HG03354 (cell line): ENCODE results near the gene FPR3.

ENCODE experiments used
- ATAC-seq: cut with Tn5 transposase; IDR thresholded peaks from one replicate; pipeline ENCODE4 v1.9.1; 2021; ENCODE audit warnings: mild to moderate bottlenecking; ENCODE audit not compliant: unreplicated experiment, poor library complexity, severe bottlenecking

The FPR3 gene

DNA sequence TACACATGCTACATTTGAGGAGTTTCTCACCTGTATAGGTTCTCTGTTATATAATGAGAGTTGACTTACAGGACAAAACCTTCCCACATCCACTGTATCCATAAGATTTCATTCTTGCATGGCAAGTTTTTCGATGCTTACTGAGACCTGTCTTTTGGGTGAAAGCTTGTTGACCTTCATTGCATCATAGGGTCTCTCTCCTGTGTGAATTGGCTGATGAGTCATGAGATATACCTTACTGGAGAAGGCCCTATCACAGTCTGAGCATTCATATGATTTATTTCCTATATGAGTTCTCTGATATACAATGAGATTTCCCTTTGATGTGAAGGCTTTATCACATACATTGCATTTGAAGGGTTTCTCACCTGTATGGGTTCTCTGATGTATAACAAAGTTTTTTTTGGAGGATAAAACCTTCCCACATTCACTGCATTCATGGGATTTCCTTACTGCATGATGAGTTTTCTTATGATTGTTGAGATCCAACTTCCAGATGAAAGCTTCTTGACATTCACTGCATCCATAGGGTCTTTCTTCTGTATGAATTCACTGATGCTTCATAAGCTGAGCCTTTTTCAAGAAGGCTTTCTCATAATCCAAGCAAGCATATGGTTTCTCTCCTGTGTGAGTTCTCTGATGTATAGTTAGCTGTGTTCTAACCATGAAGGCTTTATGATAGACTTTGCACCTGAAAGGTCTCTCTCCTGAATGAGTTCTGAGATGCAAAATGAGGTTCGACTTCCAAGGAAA lies 67.1 kb downstream of the FPR3 start:
- ATAC-seq = no peak

DNA sequence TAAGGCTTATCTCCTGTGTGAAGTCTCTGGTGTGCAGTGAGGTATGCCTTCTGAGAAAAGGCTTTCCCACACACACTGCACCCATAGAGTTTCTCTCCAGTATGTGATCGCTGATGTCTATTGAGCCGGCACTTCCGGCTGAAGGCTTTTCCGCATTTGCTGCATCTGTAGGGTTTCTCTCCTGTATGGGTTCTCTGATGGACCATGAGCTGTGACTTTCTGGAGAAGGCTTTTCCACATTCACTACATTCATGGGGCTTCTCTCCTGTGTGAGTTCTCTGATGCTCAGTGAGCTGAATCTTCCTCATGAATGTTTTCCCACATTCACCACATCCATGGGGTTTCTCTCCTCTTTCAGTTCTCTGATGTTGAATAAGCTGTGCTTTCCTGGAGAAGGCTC lies 78.1 kb downstream of the FPR3 start:
- ATAC-seq = no peak
